ENCODE data around the gene SOX6.

DNA sequence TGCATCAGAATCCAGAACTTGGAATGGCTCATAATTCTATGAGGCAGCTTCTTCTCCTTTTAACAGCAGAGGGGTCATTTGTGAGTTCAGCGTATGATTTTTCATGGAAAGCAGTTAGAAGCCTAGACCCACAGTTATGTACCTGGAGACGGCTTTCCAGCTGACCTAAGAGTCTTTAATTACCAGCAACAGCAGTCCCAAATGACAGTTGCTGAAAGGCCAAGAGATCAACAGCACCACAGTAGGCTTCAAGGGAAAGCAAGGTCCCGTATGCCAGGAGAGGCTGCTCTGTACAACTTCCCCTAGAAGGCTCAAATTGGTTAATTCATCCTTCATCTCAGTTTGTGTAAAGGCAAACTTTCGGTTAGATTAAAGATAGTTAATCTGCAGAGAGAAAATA lies 363.0 kb downstream of the SOX6 start:
- TF ChIP-seq, protein P1, sequence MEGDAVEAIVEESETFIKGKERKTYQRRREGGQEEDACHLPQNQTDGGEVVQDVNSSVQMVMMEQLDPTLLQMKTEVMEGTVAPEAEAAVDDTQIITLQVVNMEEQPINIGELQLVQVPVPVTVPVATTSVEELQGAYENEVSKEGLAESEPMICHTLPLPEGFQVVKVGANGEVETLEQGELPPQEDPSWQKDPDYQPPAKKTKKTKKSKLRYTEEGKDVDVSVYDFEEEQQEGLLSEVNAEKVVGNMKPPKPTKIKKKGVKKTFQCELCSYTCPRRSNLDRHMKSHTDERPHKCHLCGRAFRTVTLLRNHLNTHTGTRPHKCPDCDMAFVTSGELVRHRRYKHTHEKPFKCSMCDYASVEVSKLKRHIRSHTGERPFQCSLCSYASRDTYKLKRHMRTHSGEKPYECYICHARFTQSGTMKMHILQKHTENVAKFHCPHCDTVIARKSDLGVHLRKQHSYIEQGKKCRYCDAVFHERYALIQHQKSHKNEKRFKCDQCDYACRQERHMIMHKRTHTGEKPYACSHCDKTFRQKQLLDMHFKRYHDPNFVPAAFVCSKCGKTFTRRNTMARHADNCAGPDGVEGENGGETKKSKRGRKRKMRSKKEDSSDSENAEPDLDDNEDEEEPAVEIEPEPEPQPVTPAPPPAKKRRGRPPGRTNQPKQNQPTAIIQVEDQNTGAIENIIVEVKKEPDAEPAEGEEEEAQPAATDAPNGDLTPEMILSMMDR (conservative IDR thresholded peaks at IDR 0.05 in 1 of 2, IDR thresholded peaks at IDR 0.05 in 1 of 2; ENCODE audit: extremely low read depth in 1 of 2, insufficient read depth in 1 of 2, low read depth in 1 of 2, low read length in 2 of 2) = no peak
- no peak for TF ChIP-seq EZH2 (IDR thresholded peaks at IDR 0.05; ENCODE audit: borderline replicate concordance, low read length)

Data from mammary epithelial cell (primary cell).